IMR-90 (cell line): ENCODE data around the gene KCNA10. TPM values are rescaled to one million over a fixed set of nuclear protein-coding genes. Genes with fewer than 3 reads are reported as not detected.

Experiments used
- ATAC-seq: fragments of 200-7000 bp; cut with Tn5 transposase; 2 replicates; pipeline ENCODE4 v1.9.1; 2020; ENCODE audit warnings: low read depth, mild to moderate bottlenecking, moderate library complexity
- BruUV-seq: library from RNA; stranded (reverse); fragments of 400-500 nt; replicated peaks from 2 replicates; lab custom pipeline; 2021; lab: Mats Ljungman, UMichigan
- CTCF ChIA-PET: fragments of 300-600 bp; formaldehyde crosslinking; extraction: SDS; loops from one replicate; lab custom pipeline; 2021; ENCODE audit warnings: antibody characterized with exemption; lab: Yijun Ruan, JAX
- POLR2A ChIA-PET: fragments of 300-600 bp; sonication (Branson Sonifier 250); formaldehyde crosslinking; loops from one replicate; lab custom pipeline; 2022; ENCODE audit warnings: antibody characterized with exemption; ENCODE audit not compliant: unreplicated experiment; lab: Charles Lee
- DNase-seq: peaks from one replicate; pipeline ENCODE4 v3.0.0; 2013
- H2AFZ ChIP-seq: replicated peaks from 2 replicates; pipeline ENCODE3; 2013; ENCODE audit warnings: low read length, mild to moderate bottlenecking; ENCODE audit not compliant: poor library complexity
- H2AK5ac ChIP-seq: 2 replicates; pipeline ENCODE4 v1.6.1; 2013; ENCODE audit warnings: low read depth, low read length, inconsistent platforms
- H2AK9ac ChIP-seq: replicated peaks from 2 replicates; pipeline ENCODE3; 2013; ENCODE audit warnings: mild to moderate bottlenecking, low read depth, low read length, moderate library complexity; ENCODE audit not compliant: poor library complexity
- H2BK120ac ChIP-seq: 2 replicates; pipeline ENCODE4 v1.6.1; 2013; ENCODE audit warnings: low read depth, low read length, inconsistent platforms
- H2BK15ac ChIP-seq: 3 replicates; pipeline ENCODE4 v1.6.1; 2013; ENCODE audit warnings: low read depth, low read length, inconsistent platforms
- H2BK20ac ChIP-seq: 2 replicates; pipeline ENCODE4 v1.6.1; 2013; ENCODE audit warnings: low read depth, mild to moderate bottlenecking, inconsistent platforms, low read length, moderate library complexity
- H2BK5ac ChIP-seq: 2 replicates; pipeline ENCODE4 v1.6.1; 2013; ENCODE audit warnings: mild to moderate bottlenecking, low read depth, low read length, inconsistent platforms; ENCODE audit not compliant: poor library complexity, severe bottlenecking
- H3K14ac ChIP-seq: replicated peaks from 2 replicates; pipeline ENCODE4 v1.6.1; 2013; ENCODE audit warnings: low read depth, low read length, inconsistent platforms
- H3K18ac ChIP-seq: 2 replicates; pipeline ENCODE4 v1.6.1; 2013; ENCODE audit warnings: low read depth, low read length, control low read depth
- H3K23ac ChIP-seq: 2 replicates; pipeline ENCODE4 v1.6.1; 2013; ENCODE audit warnings: low read depth, low read length, inconsistent platforms
- H3K27ac ChIP-seq: 2 replicates; pipeline ENCODE4 v1.5.1; 2013; ENCODE audit warnings: mild to moderate bottlenecking, control low read depth, low read length; ENCODE audit not compliant: insufficient read depth
- H3K27me3 ChIP-seq: 2 replicates; pipeline ENCODE4 v1.6.1; 2013; ENCODE audit warnings: low read length; ENCODE audit not compliant: control insufficient read depth, insufficient read depth
- H3K36me3 ChIP-seq: 2 replicates; pipeline ENCODE4 v1.6.1; 2013; ENCODE audit warnings: low read length, mixed read lengths; ENCODE audit not compliant: control insufficient read depth, insufficient read depth
- H3K4ac ChIP-seq: 2 replicates; pipeline ENCODE4 v1.6.1; 2013; ENCODE audit warnings: low read depth, low read length, inconsistent platforms
- H3K4me1 ChIP-seq: 2 replicates; pipeline ENCODE4 v1.6.1; 2013; ENCODE audit warnings: low read length, mixed read lengths; ENCODE audit not compliant: control insufficient read depth, insufficient read depth
- H3K4me2 ChIP-seq: 2 replicates; pipeline ENCODE4 v1.6.1; 2013; ENCODE audit warnings: low read depth, mild to moderate bottlenecking, control low read depth, low read length, moderate library complexity
- H3K4me3 ChIP-seq: 2 replicates; pipeline ENCODE4 v1.5.1; 2013; ENCODE audit warnings: low read depth, mild to moderate bottlenecking, control low read depth, low read length, moderate library complexity; ENCODE audit not compliant: insufficient read depth
- H3K56ac ChIP-seq: 2 replicates; pipeline ENCODE4 v1.6.1; 2013; ENCODE audit warnings: low read length, inconsistent platforms; ENCODE audit not compliant: insufficient read depth; ENCODE audit errors: extremely low read depth
- H3K79me1 ChIP-seq, 2 experiments: 2 replicates each; pipeline ENCODE4 v1.6.1; 2013; ENCODE audit warnings: low read length in 2 of 2, inconsistent platforms in 1 of 2, low read depth in 1 of 2
- H3K9ac ChIP-seq: 2 replicates; pipeline ENCODE4 v1.6.1; 2013; ENCODE audit warnings: low read depth, low read length, control low read depth
- H3K9me1 ChIP-seq: 2 replicates; pipeline ENCODE4 v1.6.1; 2013; ENCODE audit warnings: low read length, inconsistent platforms; ENCODE audit not compliant: insufficient read depth
- H3K9me3 ChIP-seq: 2 replicates; pipeline ENCODE4 v1.6.1; 2013; ENCODE audit warnings: low read length; ENCODE audit not compliant: control insufficient read depth, insufficient read depth
- H4K20me1 ChIP-seq: 2 replicates; pipeline ENCODE4 v1.6.1; 2013; ENCODE audit warnings: low read length, inconsistent platforms; ENCODE audit not compliant: insufficient read depth
- H4K5ac ChIP-seq: 2 replicates; pipeline ENCODE4 v1.6.1; 2013; ENCODE audit warnings: mild to moderate bottlenecking, low read depth, low read length, control low read depth
- H4K8ac ChIP-seq, 2 experiments: 2 replicates each; pipeline ENCODE4 v1.6.1; 2013; ENCODE audit warnings: low read depth in 2 of 2, low read length in 2 of 2, control low read depth in 1 of 2, inconsistent platforms in 1 of 2
- H4K91ac ChIP-seq: 2 replicates; pipeline ENCODE4 v1.6.1; 2013; ENCODE audit warnings: low read depth, low read length, inconsistent platforms; ENCODE audit not compliant: insufficient read depth
- ELK1 ChIP-seq: fragments of 150-350 bp; IDR thresholded peaks from 2 replicates; pipeline ENCODE4 v1.6.1; 2016; ENCODE audit warnings: low read depth, mild to moderate bottlenecking, low read length, moderate library complexity, borderline replicate concordance
- MAFK ChIP-seq: IDR thresholded peaks from 2 replicates; pipeline ENCODE4 v1.6.1; 2012; ENCODE audit warnings: low read depth, low read length, improper control_type of control experiment
- RCOR1 ChIP-seq: IDR thresholded peaks from 2 replicates; pipeline ENCODE4 v1.6.1; 2012; ENCODE audit warnings: mild to moderate bottlenecking, low read length, improper control_type of control experiment; ENCODE audit not compliant: insufficient replicate concordance
- WGBS, 2 experiments: methylation state at CpG; one replicate each; pipeline versions ENCODE4 v1.1.5 to v1.1.7; 2013; ENCODE audit warnings: missing lambda C conversion rate in 2 of 2; ENCODE audit not compliant: insufficient read length in 1 of 2; ENCODE audit errors: extremely low coverage in 2 of 2; 5-methylcytosine and 5-hydroxymethylcytosine counted together
- dilution Hi-C: fragments of 300-500 bp; cut with HindIII; formaldehyde crosslinking; loops from one replicate; pipeline ENCODE4 v1.14.3; 2018; ENCODE audit warnings: low sequenced_read_pairs; ENCODE audit not compliant: unreplicated experiment
- in situ Hi-C: fragments of 300-500 bp; cut with MboI; formaldehyde crosslinking; loops from 3 replicates; pipeline ENCODE4 v1.14.3; 2019; ENCODE audit warnings: low sequenced_read_pairs, inconsistent platforms, mixed read lengths
- intact Hi-C: fragments of 100-400 bp; cut with micrococcal nuclease; formaldehyde crosslinking; loops from 2 replicates; pipeline ENCODE4 v1.10.0; 2022
- polyA plus RNA-seq, 3 experiments: library from polyadenylated mRNA; depleted of rRNA; stranded (reverse); fragments of >200 nt; gene quantifications; 2 replicates each; pipeline ENCODE4 v1.2.3, GENCODE V29; 2012; ENCODE audit warnings: low replicate concordance in 1 of 3
- total RNA-seq: library from RNA; depleted of rRNA; stranded (reverse); fragments of >200 nt; gene quantifications from 2 replicates; pipeline ENCODE4 v1.2.3, GENCODE V29; 2012
- TF ChIP-seq, protein P1 (sequence below): conservative IDR thresholded peaks from 2 replicates; pipeline ENCODE4 v1.5.1; 2012; ENCODE audit warnings: mild to moderate bottlenecking, low read depth, low read length, improper control_type of control experiment

KCNA10 gene
- total and polyA plus RNA-seq, 2 of the 4 experiments (the other 2 are of a cell fraction), result not detected

GRCh38 chr1:110509655-110510054 is 9.3 kb downstream of the KCNA10 start:
- POLR2A ChIA-PET, result no interaction called here
- intact Hi-C loops, result no loop called here
- Histone ChIP-seq H2AK9ac (no peak overlapping the region), H2BK15ac (no peak overlapping the region), H3K4me1 (no peaks in the 10 kb centered on the region), H2BK20ac (no peak overlapping the region), H4K91ac (no peak overlapping the region), H2AK5ac (no peak overlapping the region), H3K56ac (no peak overlapping the region), H3K27ac (no peak overlapping the region), H3K79me1 (no peaks in the 10 kb centered on the region), H3K36me3 (no peaks in the 10 kb centered on the region), H3K9ac (no peak overlapping the region), H3K18ac (no peak overlapping the region), H2BK5ac (no peak overlapping the region), H4K5ac (no peak overlapping the region), H3K4me3 (no peak overlapping the region), H3K9me3 (no peaks in the 10 kb centered on the region), H3K14ac (no peak overlapping the region), H3K4me2 (no peak overlapping the region), H3K23ac (no peak overlapping the region), H3K4ac (no peak overlapping the region), H3K27me3 (peaks cover 29% of the 10 kb centered on the region), H4K20me1 (no peaks in the 10 kb centered on the region), H2AFZ (no peak overlapping the region), H2BK120ac (no peak overlapping the region), H3K9me1 (no peaks in the 10 kb centered on the region; the same call in 1 of the 2 replicates), H4K8ac (no peak overlapping the region)
- DNase-seq (no peak), ATAC-seq (no peak)
- TF ChIP-seq ELK1 (no peak), MAFK (no peak), RCOR1 (no peak)
- TF ChIP-seq, protein P1, sequence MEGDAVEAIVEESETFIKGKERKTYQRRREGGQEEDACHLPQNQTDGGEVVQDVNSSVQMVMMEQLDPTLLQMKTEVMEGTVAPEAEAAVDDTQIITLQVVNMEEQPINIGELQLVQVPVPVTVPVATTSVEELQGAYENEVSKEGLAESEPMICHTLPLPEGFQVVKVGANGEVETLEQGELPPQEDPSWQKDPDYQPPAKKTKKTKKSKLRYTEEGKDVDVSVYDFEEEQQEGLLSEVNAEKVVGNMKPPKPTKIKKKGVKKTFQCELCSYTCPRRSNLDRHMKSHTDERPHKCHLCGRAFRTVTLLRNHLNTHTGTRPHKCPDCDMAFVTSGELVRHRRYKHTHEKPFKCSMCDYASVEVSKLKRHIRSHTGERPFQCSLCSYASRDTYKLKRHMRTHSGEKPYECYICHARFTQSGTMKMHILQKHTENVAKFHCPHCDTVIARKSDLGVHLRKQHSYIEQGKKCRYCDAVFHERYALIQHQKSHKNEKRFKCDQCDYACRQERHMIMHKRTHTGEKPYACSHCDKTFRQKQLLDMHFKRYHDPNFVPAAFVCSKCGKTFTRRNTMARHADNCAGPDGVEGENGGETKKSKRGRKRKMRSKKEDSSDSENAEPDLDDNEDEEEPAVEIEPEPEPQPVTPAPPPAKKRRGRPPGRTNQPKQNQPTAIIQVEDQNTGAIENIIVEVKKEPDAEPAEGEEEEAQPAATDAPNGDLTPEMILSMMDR, result no peak
- CTCF ChIA-PET, result interaction anchor here (2.5 kb wide), 1 partner anchor 14 kb away, joined by 10 read pairs; no protein-coding TSS in a partner anchor
- WGBS, 2 experiments, result no CpG with 5 or more reads among the region's 6 CpGs
- in situ Hi-C loops, result no loop called here
- no TSS peak for BruUV-seq
- dilution Hi-C loops, result no loop called here
